ENCODE results near the gene SP8.
"Not testable (repeated sequence)": the region's sequence is repeated elsewhere in the genome, so short reads cannot be mapped to it uniquely, and the experiment has no call there.

The SP8 gene

DNA sequence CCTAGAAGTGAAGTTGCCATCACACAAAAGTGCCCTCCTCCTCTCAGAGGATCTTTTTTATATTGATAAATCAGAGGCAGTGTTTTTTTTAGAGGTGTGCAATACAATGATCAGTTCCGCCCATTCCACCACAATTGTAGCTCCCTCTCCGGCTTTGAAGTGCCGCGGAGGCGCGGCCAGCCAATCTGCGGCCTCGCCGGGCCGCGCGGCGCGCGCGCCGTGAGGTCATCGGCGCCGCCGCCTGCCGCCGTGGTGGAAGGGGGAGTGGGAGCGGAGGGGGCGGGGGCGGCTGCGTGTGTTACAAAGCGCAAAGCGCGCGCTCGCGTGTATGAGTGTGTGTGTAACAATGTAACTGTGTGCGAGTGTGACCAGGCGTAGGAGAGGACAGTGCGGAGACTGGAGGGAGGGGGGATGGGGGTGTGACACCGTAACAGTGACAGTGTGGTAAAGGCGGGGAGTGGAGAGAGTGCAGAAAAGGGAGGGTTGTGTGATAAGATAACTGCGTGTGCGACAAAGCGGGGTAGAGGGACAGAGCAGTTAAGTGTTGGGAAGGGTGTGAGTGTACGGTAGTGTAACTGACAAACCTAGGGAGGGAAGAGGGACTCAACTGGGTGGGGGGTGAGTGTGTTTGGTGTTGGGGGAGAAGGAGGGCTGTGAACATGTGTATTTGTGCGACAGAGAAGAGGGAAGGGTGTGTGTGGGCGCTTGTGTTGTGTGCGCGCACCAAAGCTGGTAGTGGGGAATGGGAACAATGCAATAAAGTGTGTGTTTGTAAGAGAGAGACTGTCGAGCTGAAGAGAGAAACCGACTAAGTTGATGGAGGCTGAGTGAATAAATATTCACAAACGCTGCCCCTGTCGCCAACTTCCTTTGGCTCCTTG is at the start of gene SP8:
SP8 (minus strand) TSS at position 108 of the 881 bp plus-strand sequence; CDS start at position 20, 88 bp downstream.
- peak; percentile 90 for DNase-seq

DNA sequence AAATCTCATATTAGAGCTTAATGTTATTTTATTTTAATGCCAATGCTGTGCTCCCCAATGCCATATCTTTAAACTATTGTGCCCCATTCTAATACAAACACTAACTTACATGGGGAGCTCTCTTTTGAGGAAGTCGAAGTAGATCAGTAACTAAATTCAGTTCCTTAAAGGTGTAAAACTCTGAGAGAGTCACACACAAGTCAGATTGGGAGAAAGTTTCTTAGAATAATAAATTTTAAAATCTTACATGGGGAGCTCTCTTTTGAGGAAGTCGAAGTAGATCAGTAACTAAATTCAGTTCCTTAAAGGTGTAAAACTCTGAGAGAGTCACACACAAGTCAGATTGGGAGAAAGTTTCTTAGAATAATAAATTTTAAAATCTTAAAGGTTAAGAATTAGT is 49.7 kb upstream of the SP8 start:
- not testable (repeated sequence) for DNase-seq

DNA sequence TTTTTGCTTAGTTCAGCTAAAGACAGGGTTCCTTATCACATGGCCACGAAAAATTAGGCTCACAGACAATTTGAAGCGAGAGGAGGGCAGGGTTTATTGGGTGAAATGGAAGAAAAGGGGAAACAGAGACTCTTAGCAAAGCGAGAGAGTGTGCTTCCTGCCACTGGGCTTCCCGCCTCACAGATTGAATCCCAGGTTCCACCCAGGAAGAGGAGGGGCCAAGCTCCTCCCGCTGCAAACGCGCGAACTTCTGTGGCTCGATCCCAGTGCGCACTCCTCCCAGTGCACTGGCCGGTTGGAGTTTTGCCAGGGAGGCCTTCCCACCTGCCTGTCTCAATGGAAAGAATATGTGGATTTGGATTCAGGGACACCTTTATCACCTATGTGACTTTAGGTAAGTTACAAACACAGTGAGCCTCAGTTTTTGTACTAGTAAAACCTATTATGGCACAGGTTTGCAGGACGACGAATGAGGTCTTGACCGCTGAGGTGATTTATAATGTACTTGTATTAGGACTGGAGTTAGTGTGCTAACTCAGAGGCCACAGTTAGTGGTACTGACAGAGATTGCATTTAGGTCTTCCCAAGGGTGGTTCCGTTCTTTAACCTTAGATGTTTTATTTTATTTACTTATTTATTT is 48.5 kb upstream of the SP8 start:
- DNase-seq, result no peak

GRCh38 chr7:20834656-20835055 is 48.0 kb upstream of the SP8 start:
- DNase-seq, result peak; percentile 26

GRCh38 chr7:20831956-20832355 is 45.3 kb upstream of the SP8 start:
- DNase-seq, result peak; percentile 24

- peak; percentile 55 for DNase-seq
Observed at GRCh38 chr7:20831451-20831850, 44.8 kb upstream of the SP8 start.

GRCh38 chr7:20828947-20829346 is 42.3 kb upstream of the SP8 start:
- peak; percentile 94 for DNase-seq

- DNase-seq, result no peak
Observed at GRCh38 chr7:20827172-20827571, 40.5 kb upstream of the SP8 start.

DNA sequence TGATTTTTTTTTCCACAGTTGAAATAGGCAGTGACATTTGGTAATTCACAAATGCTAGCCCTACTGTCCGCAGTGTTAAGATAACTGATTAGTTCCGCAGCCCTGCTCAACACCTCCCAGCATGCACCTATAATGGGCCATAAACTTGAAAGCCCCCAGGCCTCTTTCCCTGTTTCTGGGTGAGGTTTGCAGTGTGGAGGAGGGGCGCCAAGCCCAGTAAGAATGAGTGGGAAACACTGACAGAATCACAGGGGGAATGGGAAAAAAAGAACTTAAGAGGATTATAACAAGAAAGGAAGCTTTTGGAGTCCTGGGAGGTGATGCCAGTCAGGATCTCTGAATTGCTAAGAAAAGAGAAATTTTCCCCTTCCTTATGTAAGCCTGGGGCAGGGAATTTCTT is 39.6 kb upstream of the SP8 start:
- no peak for DNase-seq

DNA sequence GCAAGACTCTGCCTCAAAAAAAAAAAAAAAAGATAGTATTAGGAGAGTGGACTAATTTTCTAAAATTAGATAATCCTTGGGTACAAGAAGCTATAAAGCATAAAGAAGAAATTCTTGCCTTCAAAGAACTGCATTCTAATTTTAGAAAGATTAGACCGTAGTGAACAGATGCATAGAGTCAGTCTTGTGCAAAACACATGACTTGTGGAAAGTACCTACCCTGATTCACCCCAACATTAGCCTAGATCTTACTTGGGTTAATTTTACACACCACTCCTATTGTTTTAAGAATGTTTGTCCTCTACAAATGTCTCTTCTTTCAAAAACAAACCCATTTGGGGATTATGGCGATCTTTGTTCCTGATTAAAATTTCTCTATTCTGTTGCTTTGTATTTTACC is 38.9 kb upstream of the SP8 start:
- DNase-seq, result no peak

DNA sequence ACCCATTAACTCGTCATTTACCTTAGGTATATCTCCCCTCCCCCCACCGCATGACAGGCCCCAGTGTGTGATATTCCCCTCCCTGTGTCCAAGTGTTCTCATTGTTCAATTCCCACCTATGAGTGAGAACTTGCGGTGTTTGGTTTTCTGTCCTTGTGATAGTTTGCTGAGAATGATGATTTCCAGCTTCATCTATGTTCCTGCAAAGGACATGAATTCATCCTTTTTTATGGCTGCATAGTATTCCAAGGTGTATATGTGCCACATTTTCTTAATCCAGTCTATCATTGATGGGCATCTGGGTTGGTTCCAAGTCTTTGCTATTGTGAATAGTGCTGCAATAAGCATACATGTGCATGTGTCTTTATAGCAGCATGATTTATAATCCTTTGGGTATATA is 34.7 kb upstream of the SP8 start:
- DNase-seq, result not testable (repeated sequence)

DNA sequence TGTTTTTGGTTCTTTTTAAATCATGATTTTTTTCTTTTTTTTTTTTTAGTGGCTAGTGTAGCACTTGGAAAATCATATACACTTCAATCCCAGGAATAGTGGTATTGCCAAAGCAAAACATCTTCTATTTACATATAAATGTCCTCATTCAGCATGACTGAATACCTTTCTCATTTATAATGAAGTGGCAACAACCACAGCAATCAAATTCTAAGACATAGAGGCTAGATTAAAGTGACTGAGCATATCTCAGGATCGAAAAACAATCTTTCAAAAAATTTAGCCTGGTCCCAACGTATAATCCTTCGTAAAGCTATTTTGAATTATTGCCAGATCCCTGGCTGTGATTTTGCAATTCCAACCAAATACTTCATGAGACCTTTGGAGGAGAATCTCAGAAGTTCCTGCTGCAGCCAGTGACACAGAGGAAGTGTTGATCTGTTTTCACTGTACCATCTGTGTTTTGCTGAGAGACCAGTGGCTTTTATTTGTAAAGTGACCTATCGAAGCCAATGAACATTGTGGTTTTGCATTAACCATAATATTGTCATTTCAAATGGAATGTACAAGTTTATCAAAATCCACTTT is 29.8 kb upstream of the SP8 start:
- DNase-seq, result no peak

- no peak for DNase-seq
Observed at GRCh38 chr7:20804345-20804744, 17.7 kb upstream of the SP8 start.

DNA sequence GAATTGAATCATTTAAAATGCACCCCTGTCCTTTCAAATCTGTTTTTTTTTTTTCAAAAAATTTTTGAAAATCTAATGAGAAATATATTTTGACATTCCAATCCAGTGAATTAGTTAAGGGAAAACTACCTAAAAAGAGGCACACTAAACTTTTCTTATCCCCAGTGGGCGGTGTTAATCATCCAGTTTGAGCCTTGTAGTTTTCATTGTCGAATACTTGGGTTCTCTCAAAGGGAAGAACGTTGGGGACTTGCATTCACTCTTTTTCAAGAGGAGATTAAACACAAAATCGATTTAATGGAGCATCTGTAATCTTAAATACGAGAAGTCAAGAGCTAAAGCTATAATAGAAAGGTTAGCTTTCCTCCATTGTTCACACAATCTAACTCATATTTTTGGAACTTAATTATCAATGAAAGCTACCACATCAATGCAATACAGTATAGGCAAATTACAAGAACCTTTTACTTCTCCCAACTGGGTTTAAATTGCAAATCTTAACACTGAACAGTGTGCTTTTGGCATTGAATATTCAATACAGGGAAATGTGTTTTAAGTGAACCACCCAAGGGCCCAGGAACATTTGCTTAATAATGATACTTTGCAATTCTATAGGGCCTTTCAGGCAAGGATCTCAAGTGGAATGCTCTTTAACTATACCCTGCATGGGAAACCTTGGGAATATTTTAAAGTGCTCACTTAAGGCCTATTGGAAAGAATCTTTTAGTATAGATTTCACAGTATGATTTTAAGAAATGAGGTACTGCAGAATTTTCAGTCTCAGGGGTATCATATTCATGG is 13.1 kb upstream of the SP8 start:
- DNase-seq, result no peak

DNA sequence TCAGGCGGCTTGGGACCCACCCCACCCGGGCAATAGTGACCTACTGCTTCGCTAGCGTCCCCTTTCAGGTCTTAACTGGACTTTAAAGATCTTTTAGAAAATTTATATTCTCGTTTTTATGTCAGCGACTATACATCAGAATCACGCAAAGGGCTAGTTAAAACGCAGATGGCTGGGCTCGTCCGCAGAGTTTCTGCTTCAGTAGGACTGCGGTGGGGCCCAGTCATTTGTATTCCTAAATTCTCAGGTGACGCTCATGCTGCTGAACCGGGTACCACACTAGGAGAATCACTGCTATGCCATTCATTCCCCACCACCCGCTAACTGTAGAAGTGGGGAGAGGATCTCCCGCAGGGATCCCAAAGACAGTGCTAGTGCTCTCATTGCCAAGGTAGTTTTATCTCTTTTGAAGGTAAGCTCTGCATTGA is 12.0 kb upstream of the SP8 start:
- peak; percentile 63 for DNase-seq

DNA sequence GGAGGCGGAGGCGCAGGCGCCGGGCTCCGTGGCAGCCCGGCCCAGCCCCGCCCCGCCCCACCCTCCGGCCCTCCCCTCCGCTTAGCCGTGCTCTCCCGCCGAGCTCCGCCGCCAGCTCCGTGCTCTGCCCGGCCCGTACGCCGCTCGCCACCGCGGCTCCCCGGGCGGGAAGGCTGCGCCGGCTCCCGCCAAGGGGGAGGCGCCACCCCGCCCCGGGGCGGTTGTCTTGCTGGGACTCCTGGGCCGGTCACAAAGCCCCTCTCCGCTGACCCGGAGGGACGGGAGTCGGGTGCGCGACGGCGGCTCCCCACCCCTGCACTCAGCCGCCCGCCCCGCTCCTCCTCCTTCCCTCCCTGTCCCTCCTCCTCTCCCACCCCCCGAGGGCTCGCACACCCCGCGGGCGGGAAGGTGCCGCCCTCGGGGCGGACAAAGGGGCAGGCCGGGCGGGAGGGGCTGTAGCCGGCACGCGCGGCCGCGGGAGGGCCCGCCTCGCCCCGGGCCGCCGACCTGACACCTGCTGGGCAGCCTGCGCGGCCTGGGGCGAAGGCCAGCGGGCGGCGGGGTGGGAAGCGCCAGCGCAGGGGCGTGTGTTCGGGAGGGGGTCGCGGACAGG is 11.5 kb upstream of the SP8 start:
- peak; percentile 90 for DNase-seq

GRCh38 chr7:20797462-20798080 is 10.9 kb upstream of the SP8 start:
- DNase-seq, result peak; percentile 82

GRCh38 chr7:20797042-20797461 is 10.4 kb upstream of the SP8 start:
- no peak for DNase-seq

- DNase-seq, result no peak
Observed at GRCh38 chr7:20796500-20796899, 9.8 kb upstream of the SP8 start.

GRCh38 chr7:20795881-20796280 is 9.2 kb upstream of the SP8 start:
- DNase-seq, result no peak

- no peak for DNase-seq
Observed at GRCh38 chr7:20795361-20795760, 8.7 kb upstream of the SP8 start.

GRCh38 chr7:20794676-20795075 is 8.0 kb upstream of the SP8 start:
- no peak for DNase-seq

All from NCI-H1092 treated with DMSO at 0.1 percent for 48 hours (cell line).